ENCODE results near the gene FRMD4A.

Gene FRMD4A

DNA sequence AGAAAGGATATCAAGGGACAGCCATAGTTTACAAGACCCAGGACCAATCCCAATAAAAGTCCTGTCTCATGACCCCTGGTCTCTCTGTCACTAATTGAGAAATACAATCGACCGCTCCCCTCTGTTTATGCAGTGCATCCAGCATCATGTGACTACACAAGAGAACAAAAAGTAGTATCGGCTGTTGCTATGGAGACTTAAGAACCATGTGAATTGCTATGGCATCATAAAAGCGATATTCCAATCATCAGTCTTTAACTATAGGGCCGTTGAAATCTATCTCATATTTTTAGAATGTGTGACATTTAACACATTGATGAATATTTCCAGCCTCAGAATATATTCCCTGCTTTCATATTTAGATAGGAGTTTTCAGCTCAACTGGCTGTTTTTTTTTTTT lies 139.3 kb downstream of the FRMD4A start:
- Histone ChIP-seq H2AFZ (ENCODE audit: low read depth, low read length) (no peak overlapping the region), H3K4me3 (ENCODE audit: low read depth in 1 of 2, low read length in 2 of 2) (no peak overlapping the region), H3K4me1 (ENCODE audit: insufficient read depth, low read length) (no peaks in the 10 kb centered on the region), H3K27ac (ENCODE audit: low read length) (no peak overlapping the region), H3K79me2 (ENCODE audit: insufficient read depth, low read length) (no peaks in the 10 kb centered on the region), H3K36me3 (ENCODE audit: insufficient read depth, low read length) (no peaks in the 10 kb centered on the region), H4K20me1 (ENCODE audit: insufficient read depth, low read length) (no peaks in the 10 kb centered on the region), H3K4me2 (ENCODE audit: insufficient read depth, low read length) (no peak overlapping the region), H3K9me3 (ENCODE audit: insufficient read depth, low read length, severe bottlenecking) (no peaks in the 10 kb centered on the region), H3K9ac (ENCODE audit: low read depth, low read length) (no peak overlapping the region), H3K27me3 (ENCODE audit: insufficient read depth, low read length, poor library complexity) (peaks cover 13% of the 10 kb centered on the region)
- TF ChIP-seq EZH2 (IDR thresholded peaks at IDR 0.05; ENCODE audit: borderline replicate concordance, low read depth, low read length, severe bottlenecking): no peak
- TF ChIP-seq, protein P1, sequence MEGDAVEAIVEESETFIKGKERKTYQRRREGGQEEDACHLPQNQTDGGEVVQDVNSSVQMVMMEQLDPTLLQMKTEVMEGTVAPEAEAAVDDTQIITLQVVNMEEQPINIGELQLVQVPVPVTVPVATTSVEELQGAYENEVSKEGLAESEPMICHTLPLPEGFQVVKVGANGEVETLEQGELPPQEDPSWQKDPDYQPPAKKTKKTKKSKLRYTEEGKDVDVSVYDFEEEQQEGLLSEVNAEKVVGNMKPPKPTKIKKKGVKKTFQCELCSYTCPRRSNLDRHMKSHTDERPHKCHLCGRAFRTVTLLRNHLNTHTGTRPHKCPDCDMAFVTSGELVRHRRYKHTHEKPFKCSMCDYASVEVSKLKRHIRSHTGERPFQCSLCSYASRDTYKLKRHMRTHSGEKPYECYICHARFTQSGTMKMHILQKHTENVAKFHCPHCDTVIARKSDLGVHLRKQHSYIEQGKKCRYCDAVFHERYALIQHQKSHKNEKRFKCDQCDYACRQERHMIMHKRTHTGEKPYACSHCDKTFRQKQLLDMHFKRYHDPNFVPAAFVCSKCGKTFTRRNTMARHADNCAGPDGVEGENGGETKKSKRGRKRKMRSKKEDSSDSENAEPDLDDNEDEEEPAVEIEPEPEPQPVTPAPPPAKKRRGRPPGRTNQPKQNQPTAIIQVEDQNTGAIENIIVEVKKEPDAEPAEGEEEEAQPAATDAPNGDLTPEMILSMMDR (IDR thresholded peaks at IDR 0.05; ENCODE audit: borderline replicate concordance, extremely low read depth, low read length, poor library complexity, severe bottlenecking): no peak
- no peak for ATAC-seq (ENCODE audit: insufficient read depth, low read depth)
- no peak for DNase-seq

DNA sequence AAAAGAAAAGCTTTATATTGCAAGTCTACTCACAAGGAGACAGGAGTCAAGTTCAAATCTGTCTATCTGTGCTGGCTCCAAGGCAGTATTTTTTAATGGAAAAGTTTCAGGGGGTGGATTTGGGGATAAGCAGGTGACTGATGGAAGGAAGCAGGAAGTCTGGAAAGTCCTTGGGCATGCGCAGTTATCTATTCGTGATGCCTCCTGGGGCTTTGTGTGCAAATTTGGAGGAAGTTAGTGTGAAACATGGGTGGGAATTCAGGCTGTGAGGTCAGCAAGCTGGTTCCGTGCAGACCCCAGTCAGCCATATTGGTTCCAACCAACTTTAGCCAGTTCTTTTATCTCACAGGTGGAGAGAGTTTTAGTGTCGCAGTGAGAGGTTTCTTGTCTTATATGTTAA lies 140.0 kb downstream of the FRMD4A start:
- no peak for ATAC-seq (ENCODE audit: insufficient read depth, low read depth)

DNA sequence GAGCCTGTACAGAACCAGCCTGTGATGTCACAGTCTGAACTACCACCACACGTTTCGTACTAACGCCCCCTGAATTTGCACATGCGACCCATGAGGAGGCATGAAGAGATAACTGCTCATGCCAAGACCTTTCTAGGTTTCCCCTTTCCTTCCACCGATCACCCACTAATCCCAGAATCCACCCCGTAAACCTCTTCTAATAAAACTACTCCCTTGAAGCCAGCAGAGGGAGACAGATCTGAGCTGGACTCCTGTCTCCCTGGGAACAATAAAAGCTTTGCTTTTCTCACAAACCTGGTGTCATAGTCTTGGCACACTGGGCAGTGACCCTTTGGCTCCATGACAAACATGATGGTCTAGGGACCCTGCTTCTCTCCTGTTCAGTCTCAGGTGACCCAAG lies 144.5 kb downstream of the FRMD4A start:
- ATAC-seq (ENCODE audit: insufficient read depth, low read depth): no peak

More for the DNA sequence above, 140.0 kb downstream of the FRMD4A start:
- Histone ChIP-seq H3K9ac (ENCODE audit: low read depth, low read length) (no peak overlapping the region), H2AFZ (ENCODE audit: low read depth, low read length) (no peak overlapping the region), H3K4me3 (ENCODE audit: low read depth in 1 of 2, low read length in 2 of 2) (no peak overlapping the region), H3K9me3 (ENCODE audit: insufficient read depth, low read length, severe bottlenecking) (no peaks in the 10 kb centered on the region), H3K4me2 (ENCODE audit: insufficient read depth, low read length) (no peak overlapping the region), H3K27me3 (ENCODE audit: insufficient read depth, low read length, poor library complexity) (peaks cover 9% of the 10 kb centered on the region), H3K79me2 (ENCODE audit: insufficient read depth, low read length) (no peaks in the 10 kb centered on the region), H3K36me3 (ENCODE audit: insufficient read depth, low read length) (no peaks in the 10 kb centered on the region), H3K27ac (ENCODE audit: low read length) (no peak overlapping the region), H4K20me1 (ENCODE audit: insufficient read depth, low read length) (no peaks in the 10 kb centered on the region), H3K4me1 (ENCODE audit: insufficient read depth, low read length) (peaks cover 1% of the 10 kb centered on the region; the same call in 1 of the 2 replicates)
- TF ChIP-seq, protein P1 (IDR thresholded peaks at IDR 0.05; ENCODE audit: borderline replicate concordance, extremely low read depth, low read length, poor library complexity, severe bottlenecking): no peak
- no peak for TF ChIP-seq EZH2 (IDR thresholded peaks at IDR 0.05; ENCODE audit: borderline replicate concordance, low read depth, low read length, severe bottlenecking)
- DNase-seq: no peak

More for the DNA sequence above, 144.5 kb downstream of the FRMD4A start:
- TF ChIP-seq, protein P1 (IDR thresholded peaks at IDR 0.05; ENCODE audit: borderline replicate concordance, extremely low read depth, low read length, poor library complexity, severe bottlenecking): peak; percentile 35
- no peak for TF ChIP-seq EZH2 (IDR thresholded peaks at IDR 0.05; ENCODE audit: borderline replicate concordance, low read depth, low read length, severe bottlenecking)
- Histone ChIP-seq H4K20me1 (ENCODE audit: insufficient read depth, low read length) (0 out of 2 replicates have a peak, but pooled peaks cover 4% of the 10 kb centered on the region), H3K36me3 (ENCODE audit: insufficient read depth, low read length) (no peaks in the 10 kb centered on the region), H3K27me3 (ENCODE audit: insufficient read depth, low read length, poor library complexity) (peaks cover 14% of the 10 kb centered on the region), H3K4me2 (ENCODE audit: insufficient read depth, low read length) (no peak overlapping the region), H3K4me3 (ENCODE audit: low read depth in 1 of 2, low read length in 2 of 2) (no peak overlapping the region), H3K9me3 (ENCODE audit: insufficient read depth, low read length, severe bottlenecking) (no peaks in the 10 kb centered on the region), H3K4me1 (ENCODE audit: insufficient read depth, low read length) (peaks cover 17% of the 10 kb centered on the region), H2AFZ (ENCODE audit: low read depth, low read length) (no peak overlapping the region), H3K27ac (ENCODE audit: low read length) (no peak overlapping the region), H3K9ac (ENCODE audit: low read depth, low read length) (no peak overlapping the region), H3K79me2 (ENCODE audit: insufficient read depth, low read length) (no peaks in the 10 kb centered on the region)
- no peak for DNase-seq
